ENCODE data around the gene LRSAM1.

DNA sequence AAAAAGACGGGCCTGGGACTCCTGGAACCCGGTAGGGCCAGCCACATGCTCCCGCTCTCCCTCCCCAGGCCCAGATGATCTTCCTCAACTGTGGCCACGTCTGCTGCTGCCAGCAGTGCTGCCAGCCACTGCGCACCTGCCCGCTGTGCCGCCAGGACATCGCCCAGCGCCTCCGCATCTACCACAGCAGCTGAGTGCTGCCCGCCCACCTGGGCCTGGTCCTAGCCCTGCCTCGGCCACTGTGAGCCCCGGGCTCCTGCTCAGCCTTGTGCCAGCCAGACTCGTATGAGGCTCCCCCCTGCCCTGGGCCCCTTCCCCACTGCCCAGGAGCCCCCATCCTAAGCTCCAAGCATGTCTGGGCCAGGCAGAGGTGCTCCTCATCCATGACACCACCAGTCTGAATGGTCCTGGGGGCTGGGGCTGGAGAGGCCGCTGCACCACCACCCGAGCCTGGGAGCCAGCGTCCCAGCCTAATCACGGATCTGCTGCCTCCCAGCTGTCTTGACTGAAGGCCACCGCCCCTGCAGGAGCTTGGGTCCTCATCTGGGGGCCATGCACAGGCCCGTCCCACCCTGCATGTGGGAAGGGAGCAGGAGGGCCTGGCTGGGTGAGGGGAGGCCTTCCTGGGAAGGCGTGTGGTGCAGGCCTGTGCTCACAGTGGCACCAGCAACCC, 51.5 kb downstream of the LRSAM1 start:
- no peak for TF ChIP-seq EZH2 (IDR thresholded peaks at IDR 0.05; ENCODE audit: low read length)
- TF ChIP-seq, protein P1, sequence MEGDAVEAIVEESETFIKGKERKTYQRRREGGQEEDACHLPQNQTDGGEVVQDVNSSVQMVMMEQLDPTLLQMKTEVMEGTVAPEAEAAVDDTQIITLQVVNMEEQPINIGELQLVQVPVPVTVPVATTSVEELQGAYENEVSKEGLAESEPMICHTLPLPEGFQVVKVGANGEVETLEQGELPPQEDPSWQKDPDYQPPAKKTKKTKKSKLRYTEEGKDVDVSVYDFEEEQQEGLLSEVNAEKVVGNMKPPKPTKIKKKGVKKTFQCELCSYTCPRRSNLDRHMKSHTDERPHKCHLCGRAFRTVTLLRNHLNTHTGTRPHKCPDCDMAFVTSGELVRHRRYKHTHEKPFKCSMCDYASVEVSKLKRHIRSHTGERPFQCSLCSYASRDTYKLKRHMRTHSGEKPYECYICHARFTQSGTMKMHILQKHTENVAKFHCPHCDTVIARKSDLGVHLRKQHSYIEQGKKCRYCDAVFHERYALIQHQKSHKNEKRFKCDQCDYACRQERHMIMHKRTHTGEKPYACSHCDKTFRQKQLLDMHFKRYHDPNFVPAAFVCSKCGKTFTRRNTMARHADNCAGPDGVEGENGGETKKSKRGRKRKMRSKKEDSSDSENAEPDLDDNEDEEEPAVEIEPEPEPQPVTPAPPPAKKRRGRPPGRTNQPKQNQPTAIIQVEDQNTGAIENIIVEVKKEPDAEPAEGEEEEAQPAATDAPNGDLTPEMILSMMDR (optimal IDR thresholded peaks at IDR 0.05 in 1 of 3, IDR thresholded peaks at IDR 0.05 in 1 of 3, conservative IDR thresholded peaks at IDR 0.05 in 1 of 3; ENCODE audit: extremely low read depth in 1 of 3, insufficient read depth in 2 of 3, low read length in 3 of 3), result no peak
